ENCODE results near the gene RBM20.
"Not testable (repeated sequence)": the region's sequence is repeated elsewhere in the genome, so short reads cannot be mapped to it uniquely, and the experiment has no call there.

RBM20 gene

GRCh38 chr10:110652475-110653118, 8.5 kb downstream of the RBM20 start:
- Histone ChIP-seq H3K9me3 (no peaks in the 10 kb centered on the region), H3K36me3 (no peaks in the 10 kb centered on the region), H3K27me3 (peaks cover 69% of the 10 kb centered on the region), H3K4me1 (ENCODE audit: control insufficient read depth in 1 of 2, insufficient read depth in 1 of 2, low read depth in 1 of 2, low read length in 1 of 2) (no peaks in the 10 kb centered on the region), H3K4me3 (ENCODE audit: low read depth in 1 of 2, low read length in 1 of 2) (no peak overlapping the region), H3K27ac (no peak overlapping the region)
- TF ChIP-seq, protein P1, sequence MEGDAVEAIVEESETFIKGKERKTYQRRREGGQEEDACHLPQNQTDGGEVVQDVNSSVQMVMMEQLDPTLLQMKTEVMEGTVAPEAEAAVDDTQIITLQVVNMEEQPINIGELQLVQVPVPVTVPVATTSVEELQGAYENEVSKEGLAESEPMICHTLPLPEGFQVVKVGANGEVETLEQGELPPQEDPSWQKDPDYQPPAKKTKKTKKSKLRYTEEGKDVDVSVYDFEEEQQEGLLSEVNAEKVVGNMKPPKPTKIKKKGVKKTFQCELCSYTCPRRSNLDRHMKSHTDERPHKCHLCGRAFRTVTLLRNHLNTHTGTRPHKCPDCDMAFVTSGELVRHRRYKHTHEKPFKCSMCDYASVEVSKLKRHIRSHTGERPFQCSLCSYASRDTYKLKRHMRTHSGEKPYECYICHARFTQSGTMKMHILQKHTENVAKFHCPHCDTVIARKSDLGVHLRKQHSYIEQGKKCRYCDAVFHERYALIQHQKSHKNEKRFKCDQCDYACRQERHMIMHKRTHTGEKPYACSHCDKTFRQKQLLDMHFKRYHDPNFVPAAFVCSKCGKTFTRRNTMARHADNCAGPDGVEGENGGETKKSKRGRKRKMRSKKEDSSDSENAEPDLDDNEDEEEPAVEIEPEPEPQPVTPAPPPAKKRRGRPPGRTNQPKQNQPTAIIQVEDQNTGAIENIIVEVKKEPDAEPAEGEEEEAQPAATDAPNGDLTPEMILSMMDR (IDR thresholded peaks at IDR 0.05), result no peak

- Histone ChIP-seq H3K4me3 (ENCODE audit: low read depth in 1 of 2, low read length in 1 of 2) (no peak overlapping the region), H3K9me3 (no peaks in the 10 kb centered on the region), H3K36me3 (no peaks in the 10 kb centered on the region), H3K27me3 (peaks cover 42% of the 10 kb centered on the region), H3K27ac (no peak overlapping the region), H3K4me1 (ENCODE audit: control insufficient read depth in 1 of 2, insufficient read depth in 1 of 2, low read depth in 1 of 2, low read length in 1 of 2) (no peaks in the 10 kb centered on the region)
- TF ChIP-seq, protein P1 (IDR thresholded peaks at IDR 0.05), result no peak
Observed at GRCh38 chr10:110655320-110655719, 11.2 kb downstream of the RBM20 start.

- H3K4me3 ChIP-seq (ENCODE audit: low read depth in 1 of 2, low read length in 1 of 2), result no peak overlapping the region
- H3K27me3 ChIP-seq, result peaks cover 36% of the 10 kb centered on the region
Observed at GRCh38 chr10:110656612-110657011, 12.5 kb downstream of the RBM20 start.

GRCh38 chr10:110657973-110658691, 14.0 kb downstream of the RBM20 start:
- peaks cover 30% of the 10 kb centered on the region for H3K27me3 ChIP-seq
- H3K9me3 ChIP-seq, result no peaks in the 10 kb centered on the region
- H3K27ac ChIP-seq, result no peak overlapping the region
- no peak overlapping the region for H3K4me3 ChIP-seq (ENCODE audit: low read depth in 1 of 2, low read length in 1 of 2)
- no peaks in the 10 kb centered on the region for H3K4me1 ChIP-seq (ENCODE audit: control insufficient read depth in 1 of 2, insufficient read depth in 1 of 2, low read depth in 1 of 2, low read length in 1 of 2)
- no peaks in the 10 kb centered on the region for H3K36me3 ChIP-seq
- TF ChIP-seq, protein P1 (IDR thresholded peaks at IDR 0.05), result no peak

More at GRCh38 chr10:110656612-110657011, 12.5 kb downstream of the RBM20 start:
- Histone ChIP-seq H3K4me1 (ENCODE audit: control insufficient read depth in 1 of 2, insufficient read depth in 1 of 2, low read depth in 1 of 2, low read length in 1 of 2) (no peaks in the 10 kb centered on the region), H3K27ac (no peak overlapping the region), H3K9me3 (no peaks in the 10 kb centered on the region), H3K36me3 (no peaks in the 10 kb centered on the region)
- TF ChIP-seq, protein P1 (IDR thresholded peaks at IDR 0.05), result no peak

- no peaks in the 10 kb centered on the region for H3K36me3 ChIP-seq
- TF ChIP-seq, protein P1 (IDR thresholded peaks at IDR 0.05), result no peak
- no peak overlapping the region for H3K27ac ChIP-seq
- H3K9me3 ChIP-seq, result no peaks in the 10 kb centered on the region
- no peaks in the 10 kb centered on the region for H3K4me1 ChIP-seq (ENCODE audit: control insufficient read depth in 1 of 2, insufficient read depth in 1 of 2, low read depth in 1 of 2, low read length in 1 of 2)
- H3K4me3 ChIP-seq (ENCODE audit: low read depth in 1 of 2, low read length in 1 of 2), result no peak overlapping the region
- peaks cover 25% of the 10 kb centered on the region for H3K27me3 ChIP-seq
Observed at GRCh38 chr10:110659558-110659957, 15.4 kb downstream of the RBM20 start.

- peaks cover 30% of the 10 kb centered on the region for H3K27me3 ChIP-seq
- not testable (repeated sequence) for H3K9me3 ChIP-seq; H3K27ac ChIP-seq; H3K36me3 ChIP-seq; H3K4me3 ChIP-seq (ENCODE audit: low read depth in 1 of 2, low read length in 1 of 2); H3K4me1 ChIP-seq (ENCODE audit: control insufficient read depth in 1 of 2, insufficient read depth in 1 of 2, low read depth in 1 of 2, low read length in 1 of 2)
Observed at GRCh38 chr10:110660289-110660688, 16.2 kb downstream of the RBM20 start.
